Middle frontal gyrus (tissue), 1 donor: ENCODE results near the gene AACS.
"Not testable (repeated sequence)": the region's sequence is repeated elsewhere in the genome, so short reads cannot be mapped to it uniquely, and the experiment has no call there.

Experiments
- DNase-seq: peaks from one replicate; pipeline ENCODE4 v3.0.0-alpha.2; 2015; ENCODE audit warnings: low spot score; ENCODE audit errors: extremely low spot score

AACS gene, protein sequence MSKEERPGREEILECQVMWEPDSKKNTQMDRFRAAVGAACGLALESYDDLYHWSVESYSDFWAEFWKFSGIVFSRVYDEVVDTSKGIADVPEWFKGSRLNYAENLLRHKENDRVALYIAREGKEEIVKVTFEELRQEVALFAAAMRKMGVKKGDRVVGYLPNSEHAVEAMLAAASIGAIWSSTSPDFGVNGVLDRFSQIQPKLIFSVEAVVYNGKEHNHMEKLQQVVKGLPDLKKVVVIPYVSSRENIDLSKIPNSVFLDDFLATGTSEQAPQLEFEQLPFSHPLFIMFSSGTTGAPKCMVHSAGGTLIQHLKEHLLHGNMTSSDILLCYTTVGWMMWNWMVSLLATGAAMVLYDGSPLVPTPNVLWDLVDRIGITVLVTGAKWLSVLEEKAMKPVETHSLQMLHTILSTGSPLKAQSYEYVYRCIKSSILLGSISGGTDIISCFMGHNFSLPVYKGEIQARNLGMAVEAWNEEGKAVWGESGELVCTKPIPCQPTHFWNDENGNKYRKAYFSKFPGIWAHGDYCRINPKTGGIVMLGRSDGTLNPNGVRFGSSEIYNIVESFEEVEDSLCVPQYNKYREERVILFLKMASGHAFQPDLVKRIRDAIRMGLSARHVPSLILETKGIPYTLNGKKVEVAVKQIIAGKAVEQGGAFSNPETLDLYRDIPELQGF

DNA sequence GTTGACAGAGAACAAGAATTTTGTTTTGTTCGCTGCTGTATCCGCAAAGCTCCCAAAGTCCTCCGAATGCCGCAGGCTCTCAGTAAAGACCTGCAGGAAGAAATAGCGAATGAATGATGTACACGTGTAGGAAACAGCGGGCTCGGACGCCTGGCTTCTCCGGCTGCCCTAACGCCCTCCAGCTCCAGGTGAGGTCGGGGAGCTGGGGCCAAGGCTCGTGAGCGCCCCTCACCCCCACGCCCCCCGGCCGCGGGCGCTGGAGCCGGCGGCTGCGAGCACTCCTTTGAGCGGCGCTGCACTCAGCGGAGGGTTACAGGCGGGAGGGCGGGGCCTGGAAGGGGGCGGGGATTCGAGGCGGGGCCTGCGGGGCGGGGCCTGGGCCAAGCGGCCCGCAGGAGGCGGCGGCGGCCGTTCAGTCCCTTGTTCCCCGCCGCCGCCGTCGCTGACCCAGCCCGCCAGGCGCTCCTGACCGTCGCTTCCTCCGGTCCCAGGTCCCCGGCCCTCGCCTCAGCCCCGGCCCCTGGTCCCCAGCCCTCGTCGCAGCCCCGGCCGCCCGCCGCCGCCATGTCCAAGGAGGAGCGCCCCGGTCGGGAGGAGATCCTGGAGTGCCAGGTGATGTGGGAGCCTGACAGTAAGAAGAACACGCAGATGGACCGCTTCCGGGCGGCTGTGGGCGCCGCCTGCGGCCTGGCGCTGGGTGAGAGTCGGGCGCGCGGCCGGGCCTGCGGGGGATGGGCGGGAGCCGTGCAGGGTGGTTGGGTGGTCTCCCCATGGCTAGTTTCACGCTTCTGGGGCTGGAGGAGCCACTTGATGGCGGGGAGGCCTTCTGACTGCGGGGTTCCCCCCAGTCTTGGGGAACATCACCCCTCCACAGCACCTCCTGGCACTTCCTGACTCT, at the start of gene AACS:
Gene AACS, plus strand, starts transcription at position 415 of the 898 bp plus-strand sequence. Its CDS starts 150 bp downstream, at position 565.
- peak; percentile 50 for DNase-seq

DNA sequence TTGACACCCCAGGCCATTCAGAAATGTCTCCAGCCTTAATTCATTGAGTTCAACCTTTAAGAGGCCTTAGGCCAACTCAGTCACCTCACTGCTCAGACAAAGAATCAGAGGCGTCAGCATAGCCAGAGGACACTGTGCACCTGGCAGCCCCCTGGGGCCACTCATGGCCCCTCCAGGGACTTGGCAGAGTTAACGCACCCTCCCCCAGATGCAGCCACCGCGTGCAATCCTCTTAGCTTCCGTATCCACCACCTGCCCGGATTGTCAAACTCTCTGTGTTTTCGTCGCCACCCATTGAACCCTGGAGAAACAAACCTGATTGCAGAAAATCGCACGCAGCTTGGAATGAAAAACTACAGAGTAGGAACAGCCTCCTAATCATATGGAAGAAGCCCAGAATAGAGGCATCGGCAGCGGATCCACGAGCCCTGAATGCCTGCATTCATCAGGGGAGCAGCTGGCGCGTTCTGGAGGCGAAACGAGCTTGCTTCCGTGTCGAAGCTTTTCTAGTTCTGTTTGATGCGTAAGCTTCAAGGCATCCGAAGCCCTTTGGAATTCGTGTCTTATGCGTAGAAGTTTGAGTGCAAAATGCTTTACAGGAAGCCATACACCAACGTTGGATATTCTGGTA, 49.4 kb upstream of the AACS start:
- no peak for DNase-seq

DNA sequence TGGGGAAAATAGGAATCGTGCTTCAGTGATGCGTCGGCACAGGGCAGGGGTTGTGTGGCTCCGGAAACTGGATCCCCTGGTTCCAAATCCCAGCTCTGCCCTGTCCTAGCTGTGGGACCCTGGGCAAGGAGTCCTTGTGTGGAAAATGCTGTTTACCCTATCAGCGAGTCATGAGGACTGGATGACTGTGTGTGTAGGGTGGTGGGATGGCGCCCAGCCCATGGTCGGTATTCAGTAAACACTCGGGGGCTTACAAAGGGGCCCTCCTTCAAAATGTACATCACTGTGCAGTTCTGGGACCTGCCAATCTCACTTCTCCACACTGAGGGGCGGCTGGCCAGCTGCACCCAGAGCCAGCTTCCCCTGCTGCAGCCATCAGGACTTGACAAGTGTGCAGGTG, 47.4 kb upstream of the AACS start:
- no peak for DNase-seq

DNA sequence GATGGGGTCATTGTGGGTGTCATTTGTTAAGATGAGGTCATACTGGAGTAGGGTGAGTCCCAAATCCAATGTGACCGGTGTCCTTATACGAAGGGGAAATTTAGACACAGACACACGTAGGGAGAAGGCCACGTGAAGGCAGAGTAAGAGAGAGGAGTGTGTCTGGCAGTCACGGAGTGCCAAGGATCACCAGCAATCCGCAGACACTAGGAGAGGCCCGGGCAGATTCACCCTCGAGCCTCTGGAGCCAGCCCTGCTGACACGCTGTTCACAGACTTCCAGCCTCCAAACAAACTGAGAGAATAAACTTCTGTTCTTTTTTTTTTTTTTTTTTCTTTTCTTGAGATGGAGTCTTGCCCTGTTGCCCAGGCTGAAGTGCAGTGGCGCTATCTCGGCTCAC, 46.9 kb upstream of the AACS start:
- DNase-seq = no peak

DNA sequence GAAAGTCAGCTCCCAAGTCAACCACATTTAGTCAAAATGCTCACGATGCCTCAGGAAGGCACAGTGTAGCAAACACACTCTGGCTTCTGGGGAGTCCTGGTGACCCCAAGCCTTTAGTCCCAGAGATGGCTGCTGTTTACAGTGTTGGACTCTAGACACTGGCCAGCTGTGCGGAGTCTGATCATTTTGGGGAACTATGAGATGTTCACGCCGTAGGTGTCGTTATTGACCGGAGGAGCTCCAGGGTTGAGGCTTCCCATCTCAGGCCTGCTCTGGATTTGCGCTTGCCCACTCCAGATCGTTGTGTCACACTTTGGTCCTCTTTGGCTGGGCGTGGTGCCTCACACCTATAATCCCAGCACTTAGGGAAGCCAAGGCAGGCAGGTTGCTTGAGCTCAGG, 44.1 kb upstream of the AACS start:
- no peak for DNase-seq

DNA sequence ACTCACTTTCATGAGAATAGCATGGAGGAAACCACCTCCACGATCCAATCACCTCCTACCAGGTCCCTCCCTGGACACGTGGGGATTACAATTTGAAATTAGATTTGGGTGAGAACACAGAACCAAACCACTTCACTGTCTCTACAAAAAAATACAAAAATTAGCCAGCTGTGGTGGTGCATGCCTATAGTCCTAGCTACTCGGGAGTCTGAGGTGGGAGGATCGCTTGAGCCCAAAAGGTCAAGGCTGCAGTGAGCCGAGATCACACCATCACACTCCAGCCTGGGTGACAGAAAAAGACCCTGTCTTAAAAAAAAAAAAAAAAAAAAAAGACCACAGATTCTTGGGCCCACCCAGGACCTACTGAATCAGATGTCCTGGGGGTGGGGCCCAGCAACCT, 43.5 kb upstream of the AACS start:
- no peak for DNase-seq

DNA sequence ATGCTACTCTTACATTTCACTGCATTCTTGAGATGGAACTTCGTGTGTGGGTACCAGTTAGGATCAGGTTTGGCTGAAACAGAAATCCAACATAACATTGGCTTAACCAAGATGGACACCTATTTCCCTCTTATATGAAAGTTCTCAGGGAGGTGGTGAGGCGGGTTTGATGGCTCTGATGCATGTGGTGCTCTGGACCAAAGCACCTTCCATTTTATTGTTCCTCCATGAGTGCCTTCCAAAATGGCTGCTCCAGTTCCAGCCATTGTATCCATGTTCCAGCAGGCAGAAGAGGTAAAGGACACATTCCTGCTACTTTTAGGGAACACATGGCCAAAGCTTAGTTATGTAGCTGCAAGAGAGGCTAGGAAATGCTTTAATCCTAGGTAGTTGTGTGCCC, 42.2 kb upstream of the AACS start:
- no peak for DNase-seq

DNA sequence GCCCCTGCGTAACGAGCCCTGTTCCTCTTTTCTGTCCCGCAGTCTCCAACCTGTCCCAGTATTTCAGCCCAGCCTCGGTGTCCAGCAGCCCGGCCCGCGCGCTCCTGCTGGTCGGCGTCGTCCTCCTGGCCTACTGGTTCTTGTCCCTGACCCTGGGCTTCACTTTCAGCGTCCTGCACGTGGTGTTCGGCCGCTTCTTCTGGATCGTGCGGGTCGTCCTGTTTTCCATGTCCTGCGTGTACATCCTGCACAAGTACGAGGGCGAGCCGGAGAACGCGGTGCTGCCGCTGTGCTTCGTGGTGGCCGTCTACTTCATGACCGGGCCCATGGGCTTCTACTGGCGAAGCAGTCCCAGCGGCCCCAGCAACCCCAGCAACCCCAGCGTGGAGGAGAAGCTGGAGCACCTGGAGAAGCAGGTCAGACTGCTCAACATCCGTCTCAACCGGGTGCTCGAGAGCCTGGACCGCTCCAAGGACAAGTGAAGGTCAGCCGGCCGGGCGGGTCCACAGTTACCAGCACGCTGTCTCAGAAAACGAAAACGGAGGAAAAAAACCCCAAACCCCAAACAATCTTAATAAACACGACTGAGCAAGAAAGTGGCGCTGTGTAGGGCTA, 40.2 kb upstream of the AACS start:
- no peak for DNase-seq

DNA sequence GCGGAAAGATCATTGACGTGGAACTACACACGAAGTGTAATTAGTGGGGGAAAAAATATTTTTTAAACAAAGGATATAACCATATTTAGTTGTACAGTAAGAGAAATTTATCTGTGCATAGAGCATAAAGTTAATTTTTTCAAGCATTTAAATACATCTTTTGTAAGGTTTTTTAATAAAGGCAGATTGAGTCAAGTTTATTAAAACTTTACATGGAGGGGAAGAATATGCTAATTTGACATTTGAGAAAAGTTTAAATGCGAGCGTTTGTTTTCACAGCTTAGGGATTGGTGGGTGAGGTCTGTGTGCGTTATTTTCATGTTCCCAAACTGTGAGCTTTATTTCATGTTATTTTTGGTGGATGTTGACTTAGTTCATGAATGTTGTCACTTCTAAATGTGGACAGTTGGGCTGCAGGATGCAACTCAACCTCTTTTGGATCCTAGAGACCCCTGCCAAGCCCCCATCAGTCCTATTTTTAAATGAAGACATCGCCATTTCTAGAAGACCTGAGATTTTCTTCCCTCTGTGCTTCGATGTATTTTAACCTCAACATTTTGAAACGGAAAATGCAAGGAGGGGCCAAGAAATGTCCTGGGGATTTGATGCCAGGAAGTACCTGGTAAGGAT, 39.5 kb upstream of the AACS start:
- DNase-seq = no peak

DNA sequence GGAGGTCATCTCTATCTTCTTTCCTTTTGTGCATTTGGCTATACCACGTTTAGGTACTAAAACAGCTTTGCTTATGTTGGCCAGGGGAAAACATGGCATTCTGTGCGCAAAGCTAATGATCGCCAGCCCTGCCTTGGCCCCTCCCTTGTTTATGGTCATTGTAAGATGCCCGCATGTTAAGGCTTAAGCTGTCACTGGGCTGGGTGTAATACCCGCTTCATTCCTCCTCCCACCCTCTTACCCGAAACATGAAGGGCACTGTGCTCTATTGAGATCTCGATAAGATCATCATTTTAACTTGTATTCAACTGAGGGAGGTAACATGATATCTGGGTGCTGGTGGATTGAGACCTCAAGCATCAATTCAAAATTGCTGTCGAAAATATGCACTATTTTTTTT, 37.1 kb upstream of the AACS start:
- no peak for DNase-seq

DNA sequence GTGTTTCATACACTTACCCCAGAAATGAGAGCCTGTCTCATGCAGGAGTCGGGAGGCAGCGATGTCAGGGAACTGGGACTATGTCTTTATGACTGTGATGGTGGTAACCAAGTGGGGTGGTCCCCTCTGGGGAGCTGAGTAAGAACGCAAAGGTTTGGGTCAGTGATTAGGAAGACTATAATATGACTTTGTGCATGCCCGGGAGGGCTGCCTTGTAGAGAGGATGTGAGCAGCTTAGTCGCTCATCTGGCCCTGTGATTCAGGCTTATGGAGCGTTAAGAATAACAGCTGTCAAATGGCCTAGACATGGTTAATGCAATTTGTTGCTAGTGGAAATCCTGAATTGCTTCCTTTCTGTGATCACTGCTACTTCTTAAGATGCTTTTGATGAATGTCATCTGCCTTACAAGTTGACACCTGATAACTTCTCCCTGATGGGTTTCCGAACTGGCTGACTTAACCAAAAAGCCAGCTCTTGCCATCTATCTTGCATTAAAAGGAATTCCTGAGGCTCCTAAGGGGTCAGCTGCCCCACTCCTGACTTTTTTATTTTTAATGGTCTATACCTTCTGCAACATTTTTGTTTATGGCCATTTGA, 35.4 kb upstream of the AACS start:
- DNase-seq = no peak

DNA sequence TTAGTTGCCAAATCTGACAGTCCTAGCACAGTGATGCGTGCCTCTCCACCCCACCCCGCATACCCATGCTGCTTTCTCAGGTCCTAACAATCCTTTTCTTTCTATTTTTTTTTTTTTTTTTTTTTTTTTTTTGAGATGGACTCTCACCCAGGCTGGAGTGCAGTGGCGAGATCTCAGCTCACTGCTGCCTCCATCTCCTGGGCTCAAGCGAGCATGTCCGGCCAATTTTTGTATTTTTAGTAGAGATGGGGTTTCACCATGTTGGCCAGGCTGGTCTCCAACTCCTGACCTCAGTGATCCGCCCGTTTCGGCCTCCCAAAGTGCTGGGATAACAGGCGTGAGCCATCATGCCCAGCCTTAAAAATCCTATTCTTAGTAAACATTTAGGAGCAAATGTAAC, 33.8 kb upstream of the AACS start:
- not testable (repeated sequence) for DNase-seq

DNA sequence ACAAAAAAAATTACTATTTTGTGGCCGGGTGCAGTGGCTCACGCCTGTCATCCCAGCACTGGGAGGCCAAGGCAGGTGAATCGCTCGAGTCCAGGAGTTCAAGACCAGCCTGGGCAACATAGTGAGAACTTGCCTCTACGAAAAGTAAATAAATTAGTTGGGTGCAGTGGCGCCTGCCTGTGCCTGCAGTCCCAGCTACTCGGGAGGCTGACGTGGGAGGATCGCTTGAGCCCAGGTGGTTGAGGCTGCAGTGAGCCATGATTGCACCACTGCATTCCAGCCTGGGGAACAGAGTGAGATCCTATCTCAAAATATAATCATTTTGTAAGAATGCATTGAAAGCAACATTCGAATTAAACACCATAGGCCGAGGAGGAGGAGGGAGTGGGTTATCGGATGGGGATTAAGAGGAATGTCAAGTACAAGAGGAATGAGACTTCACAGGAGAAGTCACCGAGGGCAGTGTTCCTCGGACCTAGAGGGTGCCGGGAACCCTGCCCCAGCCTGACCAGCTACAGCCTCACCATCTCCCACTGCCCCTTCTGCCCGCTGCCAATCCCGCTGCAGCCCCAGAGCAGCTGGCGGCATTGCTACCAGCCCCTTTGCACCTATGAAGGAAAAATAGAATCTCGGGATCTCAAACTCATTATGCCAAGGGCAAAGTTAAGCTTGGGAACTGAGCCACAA, 32.6 kb upstream of the AACS start:
- no peak for DNase-seq

DNA sequence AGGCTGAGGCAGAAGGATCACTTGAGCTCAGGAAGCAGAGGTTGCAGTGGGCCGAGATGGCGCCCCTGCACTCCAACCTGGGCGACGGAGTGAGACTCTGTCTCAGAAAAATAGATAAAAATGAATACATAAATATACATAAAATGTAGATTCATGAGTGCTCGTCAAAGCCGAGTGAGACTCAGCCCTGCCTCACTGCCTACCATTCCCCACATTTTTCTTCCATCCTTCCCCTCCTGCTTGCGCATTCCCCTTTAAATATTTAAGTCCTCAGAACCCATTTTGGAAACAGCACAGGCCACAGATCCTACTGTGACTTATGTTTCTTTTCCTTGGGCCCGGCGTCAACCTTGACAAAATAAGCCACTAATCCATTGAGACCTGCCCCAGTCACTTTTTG, 31.9 kb upstream of the AACS start:
- DNase-seq = no peak

DNA sequence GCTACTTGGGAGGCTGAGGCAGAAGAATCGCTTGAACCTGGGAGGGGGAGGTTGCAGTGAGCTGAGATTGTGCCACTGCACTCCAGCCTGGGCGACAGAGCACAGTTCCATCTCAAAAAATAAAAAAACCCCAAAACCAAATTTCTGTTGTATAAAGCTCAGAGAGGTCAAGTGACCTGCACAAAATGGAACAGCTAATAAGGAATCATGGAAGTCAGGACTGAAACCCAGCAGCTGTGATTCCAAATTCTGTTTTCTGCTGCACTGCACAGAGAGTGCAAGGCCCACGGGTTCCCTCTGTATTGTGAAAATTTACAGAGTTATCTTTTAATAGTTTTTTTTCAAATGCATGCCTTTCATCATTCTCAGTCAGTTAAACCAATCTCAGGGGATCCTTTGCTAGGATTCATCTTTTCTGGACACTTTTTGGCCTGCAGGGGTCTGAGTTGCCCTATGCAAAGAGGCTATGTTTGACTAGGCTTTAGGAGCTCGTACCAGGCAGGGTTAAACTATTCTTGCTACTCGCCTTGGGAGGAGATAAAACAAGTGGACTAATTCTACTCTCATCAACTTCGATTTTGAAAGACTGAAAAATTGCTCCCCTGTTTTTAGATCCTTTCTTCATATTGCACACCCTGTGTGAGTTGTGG, 26.1 kb upstream of the AACS start:
- no peak for DNase-seq

DNA sequence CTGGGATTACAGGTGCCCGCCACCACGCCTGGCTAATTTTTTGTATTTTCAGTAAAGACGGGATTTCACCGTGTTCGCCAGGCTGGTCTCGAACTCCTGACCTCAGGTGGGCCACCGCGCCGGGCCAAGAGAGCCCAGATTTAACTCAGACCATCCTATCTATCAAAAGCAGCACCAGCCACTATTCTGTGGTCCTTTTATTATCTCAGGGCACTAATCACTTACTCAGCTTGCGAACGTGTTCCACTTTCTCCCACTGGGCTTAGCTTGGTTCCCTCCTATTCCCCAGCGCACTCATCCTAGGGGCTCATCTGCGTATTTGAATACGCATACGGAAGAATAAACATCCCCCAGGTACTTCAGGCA, 16.2 kb upstream of the AACS start:
- no peak for DNase-seq

DNA sequence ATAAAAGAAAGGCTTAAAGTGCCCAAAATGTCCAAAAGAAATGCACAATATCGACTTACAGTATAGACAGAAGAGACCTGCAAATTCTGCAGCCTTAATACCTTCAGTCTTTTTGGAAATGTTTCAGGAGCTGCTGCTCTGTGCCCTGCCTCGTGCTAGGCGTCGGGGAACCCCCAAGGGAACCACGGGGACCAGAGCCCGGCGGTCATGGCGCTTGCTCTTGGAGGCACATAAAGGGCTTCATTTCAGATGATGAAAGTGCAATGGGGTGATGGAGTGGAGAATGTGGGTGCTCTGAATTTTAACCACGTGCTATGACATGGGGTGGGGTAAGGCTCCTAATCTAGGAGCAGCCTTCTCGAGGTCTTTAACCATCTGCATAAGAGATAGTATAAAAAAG, 14.8 kb upstream of the AACS start:
- DNase-seq = no peak

DNA sequence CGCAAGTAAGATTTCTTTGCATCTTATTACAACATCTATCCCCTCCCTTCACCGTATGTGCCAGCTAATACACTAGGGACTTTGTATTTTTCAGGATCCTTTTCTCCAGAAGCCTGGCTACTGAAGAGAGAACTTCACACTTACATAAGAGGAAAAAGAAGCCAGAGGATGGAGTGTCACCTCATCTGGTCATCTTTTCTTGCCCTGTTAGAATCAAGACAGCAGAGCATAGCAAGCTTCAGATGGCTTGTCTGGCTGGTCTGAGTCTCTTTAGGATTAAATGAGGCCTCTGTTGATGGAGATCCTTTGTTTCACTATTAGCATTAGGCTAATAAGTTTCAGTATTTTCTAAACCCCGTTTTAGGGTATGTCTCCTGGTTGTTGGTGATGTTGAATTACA, 14.4 kb upstream of the AACS start:
- no peak for DNase-seq

DNA sequence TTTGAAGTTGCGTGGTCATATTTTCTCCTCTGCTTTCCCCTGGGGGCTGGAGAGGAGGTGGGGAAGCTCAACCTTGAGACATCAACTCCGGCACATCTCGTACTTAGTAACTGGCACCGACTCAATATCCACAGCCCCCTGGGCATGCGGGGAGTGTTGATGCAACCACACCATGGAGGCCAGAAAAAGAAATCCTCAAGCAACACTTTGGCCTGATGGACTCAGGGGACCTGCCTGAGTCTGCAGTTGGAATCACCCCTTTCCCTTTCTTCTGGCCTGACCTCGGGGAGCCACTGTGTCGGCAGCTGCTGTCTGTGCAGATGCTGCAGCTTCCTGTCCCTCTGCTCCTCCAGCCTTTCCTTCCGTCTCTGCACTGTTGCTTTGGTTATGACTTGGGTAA, 11.4 kb upstream of the AACS start:
- DNase-seq = no peak
